GM12874 (cell line): ENCODE data around the gene C2CD2.

Experiments used
- TF ChIP-seq, protein P1 (sequence below): IDR thresholded peaks from 2 replicates; pipeline ENCODE4 v1.5.1; 2011; ENCODE audit warnings: low read depth, mild to moderate bottlenecking, control low read depth, low read length, moderate library complexity; ENCODE audit not compliant: insufficient read depth

C2CD2 gene

DNA sequence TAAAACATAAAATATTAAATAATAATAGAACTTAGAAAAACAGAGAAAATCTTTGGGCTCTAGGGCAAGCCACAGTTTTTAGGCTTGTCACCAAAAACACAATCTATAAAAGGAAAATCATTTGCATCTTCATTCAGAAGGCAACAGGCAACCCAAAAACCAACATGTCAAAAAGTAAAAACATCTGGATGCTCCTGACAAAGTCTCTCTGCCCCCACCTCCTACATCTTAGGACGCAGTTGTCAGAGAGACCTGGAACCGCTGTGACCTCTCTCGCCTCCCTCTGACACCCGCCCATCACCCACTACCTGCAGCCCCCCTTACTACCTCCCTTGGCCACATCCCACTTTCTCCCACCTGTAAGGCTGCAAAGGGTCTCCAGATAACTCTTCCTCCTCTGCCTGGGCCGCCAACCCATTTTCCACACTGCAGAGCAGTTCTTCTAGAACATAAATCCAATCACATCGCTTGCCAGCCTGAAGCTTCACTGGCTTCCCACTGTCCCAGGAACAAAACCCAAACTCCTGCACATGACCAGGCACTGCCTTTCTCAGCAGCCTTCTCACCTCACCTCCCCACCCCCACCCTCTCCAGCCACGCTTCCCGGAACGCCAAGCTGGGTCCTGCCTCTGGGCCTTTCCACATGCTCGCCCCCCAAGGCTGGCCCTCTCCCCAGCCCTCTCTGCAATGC is 89.4 kb downstream of the C2CD2 start:
- TF ChIP-seq, protein P1, sequence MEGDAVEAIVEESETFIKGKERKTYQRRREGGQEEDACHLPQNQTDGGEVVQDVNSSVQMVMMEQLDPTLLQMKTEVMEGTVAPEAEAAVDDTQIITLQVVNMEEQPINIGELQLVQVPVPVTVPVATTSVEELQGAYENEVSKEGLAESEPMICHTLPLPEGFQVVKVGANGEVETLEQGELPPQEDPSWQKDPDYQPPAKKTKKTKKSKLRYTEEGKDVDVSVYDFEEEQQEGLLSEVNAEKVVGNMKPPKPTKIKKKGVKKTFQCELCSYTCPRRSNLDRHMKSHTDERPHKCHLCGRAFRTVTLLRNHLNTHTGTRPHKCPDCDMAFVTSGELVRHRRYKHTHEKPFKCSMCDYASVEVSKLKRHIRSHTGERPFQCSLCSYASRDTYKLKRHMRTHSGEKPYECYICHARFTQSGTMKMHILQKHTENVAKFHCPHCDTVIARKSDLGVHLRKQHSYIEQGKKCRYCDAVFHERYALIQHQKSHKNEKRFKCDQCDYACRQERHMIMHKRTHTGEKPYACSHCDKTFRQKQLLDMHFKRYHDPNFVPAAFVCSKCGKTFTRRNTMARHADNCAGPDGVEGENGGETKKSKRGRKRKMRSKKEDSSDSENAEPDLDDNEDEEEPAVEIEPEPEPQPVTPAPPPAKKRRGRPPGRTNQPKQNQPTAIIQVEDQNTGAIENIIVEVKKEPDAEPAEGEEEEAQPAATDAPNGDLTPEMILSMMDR = no peak

DNA sequence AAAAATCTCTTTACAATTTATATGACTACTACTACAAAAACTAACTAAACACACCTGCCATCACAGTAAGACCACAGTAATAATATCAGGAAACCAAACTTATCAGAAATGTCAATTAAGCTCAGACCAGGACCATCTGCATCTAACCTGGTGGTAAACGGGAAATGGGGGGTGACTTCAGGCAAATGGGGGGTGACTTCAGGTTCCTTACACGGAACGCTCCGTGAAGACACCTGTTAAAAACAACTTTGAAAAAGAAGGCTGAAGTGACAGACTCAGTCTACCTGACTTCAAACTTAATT is 90.4 kb downstream of the C2CD2 start:
- TF ChIP-seq, protein P1 = no peak

DNA sequence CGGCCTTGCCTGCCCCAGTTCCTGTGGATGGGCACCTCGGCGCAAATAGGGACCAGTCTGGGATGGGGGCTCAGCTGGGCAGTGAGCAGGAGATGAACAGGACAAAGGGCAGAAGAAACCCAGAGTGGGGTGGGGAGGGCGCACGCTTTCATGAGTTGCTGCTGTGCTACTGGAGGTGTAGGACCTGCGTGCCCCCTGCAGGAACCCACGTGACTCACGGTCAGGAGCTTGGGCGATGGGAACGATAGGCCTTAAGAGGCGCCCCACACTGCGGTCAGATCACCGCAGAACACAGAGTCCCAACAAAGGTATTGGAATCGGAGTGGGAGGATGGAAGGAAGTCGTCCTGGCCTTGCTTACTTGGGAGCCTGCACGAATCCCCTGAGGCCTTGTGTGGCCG is 91.8 kb downstream of the C2CD2 start:
- TF ChIP-seq, protein P1 = peak; percentile 33; the same call in 1 of the 2 replicates

DNA sequence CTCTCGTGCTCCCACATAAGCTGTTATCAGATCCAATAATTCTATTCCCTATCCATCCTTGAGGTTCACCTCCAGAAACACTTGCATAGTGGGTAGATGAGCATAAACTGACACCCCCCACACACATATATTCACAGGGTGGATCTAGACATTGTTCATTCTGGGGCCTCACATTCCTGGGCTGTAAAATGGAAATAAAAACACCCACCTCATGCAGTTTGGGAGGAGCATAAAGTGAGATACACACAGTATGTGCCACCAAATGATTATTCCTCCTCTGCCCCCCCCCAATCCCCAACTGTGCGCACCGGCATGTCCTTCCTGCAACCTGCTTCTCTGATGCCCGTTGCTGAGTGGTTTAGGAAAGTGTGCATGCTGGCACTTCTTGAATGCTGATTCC is 92.6 kb downstream of the C2CD2 start:
- TF ChIP-seq, protein P1 = no peak

DNA sequence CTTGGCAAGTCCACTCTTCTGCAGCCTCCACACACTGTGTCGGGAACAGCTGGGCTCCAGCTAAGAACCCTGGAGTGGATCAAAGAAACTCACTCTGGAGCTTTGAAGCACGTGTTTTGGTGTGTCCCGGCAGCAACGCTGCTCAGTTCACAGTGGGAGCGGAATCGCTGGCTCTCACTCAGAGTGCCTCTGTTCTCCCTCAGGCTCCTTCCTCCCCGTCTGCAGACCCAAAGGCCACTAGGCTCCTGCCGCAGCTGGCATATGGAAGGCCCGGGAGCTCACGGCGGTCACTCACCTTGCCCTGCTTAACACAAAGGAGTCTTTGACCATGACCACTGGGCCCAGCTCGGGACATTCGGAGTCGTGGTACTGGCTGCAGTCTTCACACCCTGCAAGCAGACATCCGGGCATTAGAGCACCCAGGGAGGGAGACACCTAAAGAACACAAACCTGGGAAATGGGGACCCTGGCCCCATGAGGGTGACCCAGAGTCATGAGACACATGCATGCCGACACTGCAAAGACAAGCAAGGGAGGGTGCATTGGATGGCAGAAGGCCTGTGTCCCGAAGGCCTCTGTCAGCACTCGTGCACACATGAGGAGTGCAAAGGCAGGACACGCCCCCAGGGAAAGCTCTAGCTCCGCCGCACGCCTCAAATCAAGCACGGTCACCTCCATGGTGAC is 94.4 kb downstream of the C2CD2 start:
- TF ChIP-seq, protein P1 = no peak

DNA sequence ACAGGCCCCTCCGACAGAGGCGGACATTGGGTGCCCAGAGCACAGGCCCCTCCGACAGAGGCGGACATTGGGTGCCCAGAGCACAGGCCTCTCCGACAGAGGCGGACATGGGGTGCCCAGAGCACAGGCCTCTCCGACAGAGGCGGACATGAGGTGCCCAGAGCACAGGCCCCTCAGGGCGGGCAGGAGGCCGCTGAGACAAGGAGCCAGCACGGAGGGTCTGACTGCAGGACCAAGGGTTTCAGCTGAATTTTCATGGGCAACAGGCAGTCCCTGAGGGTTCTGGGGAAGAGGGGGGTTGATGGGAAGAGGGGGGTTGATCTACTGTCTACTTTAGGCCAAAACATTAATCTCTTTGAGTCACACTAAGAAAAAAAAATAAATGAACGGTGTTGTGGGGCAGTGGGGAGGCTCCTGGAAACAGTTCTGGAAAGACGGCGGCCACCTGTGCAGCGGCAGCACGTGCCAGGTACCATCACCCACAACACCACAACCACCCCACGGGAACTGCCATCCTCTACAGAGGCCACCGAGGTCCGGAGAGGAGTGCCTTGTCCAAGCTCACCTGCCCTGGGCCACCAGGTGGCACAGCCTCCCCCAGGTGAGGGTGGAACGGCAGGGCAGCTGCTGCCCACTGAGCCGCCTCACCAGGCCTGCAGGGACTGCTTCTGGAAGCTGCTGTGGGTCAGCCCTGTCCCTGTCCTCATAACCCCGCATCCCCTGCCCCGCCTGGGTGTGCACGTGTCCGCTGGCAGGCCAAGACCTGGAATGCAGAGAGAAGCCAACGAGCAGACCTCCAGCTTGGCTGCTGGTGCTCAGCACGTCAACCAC is 95.1 kb downstream of the C2CD2 start:
- TF ChIP-seq, protein P1 = no peak

DNA sequence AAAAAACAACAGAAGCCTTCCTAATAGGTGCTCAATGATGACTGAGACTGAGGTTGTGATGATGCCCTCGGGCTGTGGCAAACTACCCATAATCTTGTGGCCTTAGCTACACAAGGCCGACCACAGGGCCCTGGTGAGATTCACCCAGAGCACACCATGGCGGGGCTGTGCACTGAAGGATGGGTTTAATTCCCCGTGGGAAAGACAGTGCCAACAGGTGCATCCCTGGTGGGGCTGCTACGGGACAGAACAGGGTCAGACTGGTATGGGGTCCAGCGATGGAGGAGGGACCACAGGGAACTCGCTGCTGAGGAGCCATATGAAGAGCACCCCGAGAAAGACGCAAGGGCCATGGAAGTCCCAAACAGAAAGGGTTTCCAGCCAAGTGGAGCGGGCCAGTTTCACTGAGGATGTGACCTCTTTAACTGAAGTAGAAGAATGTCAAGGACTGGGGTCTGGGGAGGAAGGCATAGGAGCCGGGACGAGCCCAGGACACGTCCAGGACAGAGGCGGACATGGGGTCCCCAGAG is 96.0 kb downstream of the C2CD2 start:
- TF ChIP-seq, protein P1 = no peak
